H1 (cell line): ENCODE results near the gene SNX20. TPM values are rescaled to one million over a fixed set of nuclear protein-coding genes. Genes with fewer than 3 reads are reported as not detected.

ENCODE experiments used
- CTCF ChIA-PET: fragments of 300-600 bp; sonication (Branson Sonifier 250); formaldehyde crosslinking; loops from one replicate; lab custom pipeline; 2021; ENCODE audit not compliant: partially characterized antibody; lab: Charles Lee
- POLR2A ChIA-PET: fragments of 300-600 bp; sonication (Branson Sonifier 250); formaldehyde crosslinking; loops from one replicate; lab custom pipeline; 2021; ENCODE audit warnings: inconsistent platforms; ENCODE audit not compliant: partially characterized antibody; lab: Charles Lee
- DNase-seq, 2 experiments: peaks; one replicate each; pipeline versions ENCODE4 v3.0.0 to v3.0.0-alpha.2; 2010 to 2022; ENCODE audit warnings: low spot score in 2 of 2, low read depth in 1 of 2, mixed read lengths in 1 of 2
- FAIRE-seq: peaks from 2 replicates; lab custom pipeline; 2011; peaks lifted over from hg19 to GRCh38; lab: Jason Lieb, UNC
- H2AFZ ChIP-seq: 2 replicates; pipeline ENCODE4 v1.8.1; 2012; ENCODE audit warnings: low read length, inconsistent platforms
- H2AK5ac ChIP-seq: 2 replicates; pipeline ENCODE4 v1.6.1; 2013; ENCODE audit warnings: low read depth, low read length
- H2BK120ac ChIP-seq: replicated peaks from 2 replicates; pipeline ENCODE3; 2013; ENCODE audit warnings: low read depth, low read length, inconsistent platforms
- H2BK12ac ChIP-seq: 2 replicates; pipeline ENCODE4 v1.6.1; 2013; ENCODE audit warnings: low read depth, low read length
- H2BK15ac ChIP-seq: 2 replicates; pipeline ENCODE4 v1.6.1; 2013; ENCODE audit warnings: low read length
- H2BK20ac ChIP-seq: 2 replicates; pipeline ENCODE4 v1.6.1; 2013; ENCODE audit warnings: low read length
- H2BK5ac ChIP-seq: 2 replicates; pipeline ENCODE4 v1.6.1; 2013; ENCODE audit warnings: low read depth, low read length
- H3K14ac ChIP-seq: 2 replicates; pipeline ENCODE4 v1.6.1; 2013; ENCODE audit warnings: inconsistent platforms; ENCODE audit not compliant: insufficient read length
- H3K18ac ChIP-seq: 2 replicates; pipeline ENCODE4 v1.6.1; 2013; ENCODE audit warnings: low read length; ENCODE audit errors: extremely low read depth
- H3K23ac ChIP-seq: 2 replicates; pipeline ENCODE4 v1.6.1; 2013; ENCODE audit warnings: inconsistent platforms; ENCODE audit not compliant: insufficient read length
- H3K23me2 ChIP-seq: 2 replicates; pipeline ENCODE4 v1.6.1; 2013; ENCODE audit warnings: low read depth, low read length
- H3K27ac ChIP-seq: 2 replicates; pipeline ENCODE4 v1.6.1; 2011; ENCODE audit warnings: low read depth, low read length, inconsistent platforms
- H3K27me3 ChIP-seq, 4 experiments: replicated peaks in 1 of 4; 1 replicate in 1 of 4; 2 replicates in 3 of 4; pipeline versions ENCODE4 v1.6.1 to v1.8.1; 2011 to 2013; ENCODE audit warnings: low read length in 3 of 4, mild to moderate bottlenecking in 3 of 4, inconsistent platforms in 2 of 4, mixed read lengths in 2 of 4, moderate library complexity in 1 of 4; ENCODE audit not compliant: control insufficient read depth in 3 of 4, insufficient read depth in 3 of 4; ENCODE audit errors: extremely low read depth in 1 of 4
- H3K36me3 ChIP-seq, 4 experiments: 2 replicates each; pipeline versions ENCODE4 v1.6.1 to v1.8.1; 2011 to 2013; ENCODE audit warnings: mild to moderate bottlenecking in 4 of 4, low read length in 3 of 4, moderate library complexity in 2 of 4, control low read depth in 1 of 4, inconsistent platforms in 1 of 4; ENCODE audit not compliant: insufficient read depth in 4 of 4, control insufficient read depth in 2 of 4
- H3K4ac ChIP-seq: replicated peaks from 2 replicates; pipeline ENCODE3; 2013; ENCODE audit warnings: low read length, low read depth, mixed read lengths, inconsistent platforms; ENCODE audit not compliant: insufficient read length
- H3K4me1 ChIP-seq, 4 experiments: replicated peaks in 1 of 4; 1 replicate in 1 of 4; 2 replicates in 3 of 4; pipeline versions ENCODE4 v1.6.1 to v1.8.1; 2011 to 2013; ENCODE audit warnings: low read length in 3 of 4, inconsistent platforms in 2 of 4, mixed read lengths in 1 of 4; ENCODE audit not compliant: insufficient read depth in 4 of 4, control insufficient read depth in 3 of 4
- H3K4me2 ChIP-seq, 2 experiments: 2 replicates each; pipeline versions ENCODE4 v1.6.1 to v1.8.1; 2011 to 2013; ENCODE audit warnings: low read depth in 2 of 2, low read length in 2 of 2, control low read depth in 1 of 2, inconsistent platforms in 1 of 2, mild to moderate bottlenecking in 1 of 2; ENCODE audit not compliant: insufficient read depth in 1 of 2
- H3K4me3 ChIP-seq, 4 experiments: fragments of 200-600, 300-600 bp in 1 of 4; sonication (generic), shearing (Covaris generic), sonication (Bioruptor Twin) in 1 of 4; 2 replicates each; pipeline versions ENCODE4 v1.5.1 to v1.8.1; 2011 to 2016; ENCODE audit warnings: low read length in 4 of 4, low read depth in 3 of 4, control low read depth in 2 of 4, inconsistent platforms in 2 of 4, mild to moderate bottlenecking in 2 of 4, mixed read lengths in 1 of 4, moderate library complexity in 1 of 4; ENCODE audit not compliant: insufficient read depth in 2 of 4; ENCODE audit errors: extremely low read depth in 1 of 4
- H3K56ac ChIP-seq: replicated peaks from 2 replicates; pipeline ENCODE3; 2013; ENCODE audit warnings: low read depth, mild to moderate bottlenecking, mixed read lengths, low read length, inconsistent platforms; ENCODE audit not compliant: insufficient read length
- H3K79me1 ChIP-seq: 2 replicates; pipeline ENCODE4 v1.6.1; 2013; ENCODE audit warnings: low read depth, low read length, control low read depth
- H3K79me2 ChIP-seq, 2 experiments: 2 replicates each; pipeline versions ENCODE4 v1.6.1 to v1.8.1; 2012 to 2013; ENCODE audit warnings: low read length in 2 of 2, mild to moderate bottlenecking in 2 of 2, inconsistent platforms in 1 of 2; ENCODE audit not compliant: insufficient read depth in 2 of 2, control insufficient read depth in 1 of 2
- H3K9ac ChIP-seq, 4 experiments: replicated peaks in 1 of 4; 1 replicate in 1 of 4; 2 replicates in 3 of 4; pipeline versions ENCODE4 v1.6.1 to v1.8.1; 2011 to 2013; ENCODE audit warnings: low read depth in 3 of 4, low read length in 3 of 4, control low read depth in 2 of 4, mild to moderate bottlenecking in 2 of 4, moderate library complexity in 2 of 4, inconsistent platforms in 1 of 4; ENCODE audit errors: extremely low read depth in 1 of 4
- H3K9me3 ChIP-seq, 2 experiments: 2 replicates each; pipeline versions ENCODE4 v1.6.1 to v1.8.1; 2012 to 2013; ENCODE audit warnings: mild to moderate bottlenecking in 2 of 2, moderate library complexity in 2 of 2, control low read depth in 1 of 2, inconsistent platforms in 1 of 2, low read depth in 1 of 2, low read length in 1 of 2, mixed read lengths in 1 of 2; ENCODE audit not compliant: insufficient read depth in 2 of 2
- H4K20me1 ChIP-seq, 2 experiments: replicated peaks in 1 of 2; 2 replicates each; pipeline versions ENCODE3 to v1.8.1; 2011 to 2013; ENCODE audit warnings: inconsistent platforms in 2 of 2, low read length in 2 of 2, mild to moderate bottlenecking in 1 of 2; ENCODE audit not compliant: insufficient read depth in 2 of 2, control insufficient read depth in 1 of 2
- H4K5ac ChIP-seq: 2 replicates; pipeline ENCODE4 v1.6.1; 2013; ENCODE audit warnings: low read length, low read depth, mixed read lengths, inconsistent platforms; ENCODE audit not compliant: insufficient read length
- H4K8ac ChIP-seq: 2 replicates; pipeline ENCODE4 v1.8.0; 2013; ENCODE audit warnings: mild to moderate bottlenecking, moderate library complexity, low read length, inconsistent platforms; ENCODE audit not compliant: insufficient read depth; ENCODE audit errors: extremely low read depth
- H4K91ac ChIP-seq: replicated peaks from 2 replicates; pipeline ENCODE3; 2013; ENCODE audit warnings: low read length, mixed read lengths, inconsistent platforms; ENCODE audit not compliant: insufficient read length
- RBBP5 ChIP-seq: IDR thresholded peaks from 2 replicates; pipeline ENCODE4 v1.7.1; 2012; ENCODE audit warnings: low read depth, mild to moderate bottlenecking, inconsistent platforms, low read length, moderate library complexity, borderline replicate concordance
- SRF ChIP-seq: IDR thresholded peaks from 2 replicates; pipeline ENCODE4 v1.6.1; 2011; ENCODE audit warnings: mild to moderate bottlenecking, low read depth, low read length, moderate library complexity
- WGBS, 2 experiments: shearing (Covaris generic) in 1 of 2; methylation state at CpG; one replicate each; pipeline versions ENCODE4 v1.1.6 to v1.1.7; 2013 to 2015; ENCODE audit warnings: low lambda C conversion rate in 2 of 2, mixed read lengths in 2 of 2, inconsistent platforms in 1 of 2, low coverage in 1 of 2, missing lambda C conversion rate in 1 of 2; ENCODE audit not compliant: insufficient replicate concordance in 2 of 2, insufficient coverage in 1 of 2, insufficient read length in 1 of 2; ENCODE audit errors: extremely low coverage in 1 of 2, missing lambda C conversion rate in 1 of 2; 5-methylcytosine and 5-hydroxymethylcytosine counted together
- polyA plus RNA-seq, 7 experiments: library from polyadenylated mRNA; depleted of rRNA in 3 of 7; stranded (reverse) in 5 of 7; unstranded in 2 of 7; fragments of >200 nt in 5 of 7; fragments of 200-250 nt in 2 of 7; gene quantifications; 1 replicate in 5 of 7; 2 replicates in 1 of 7; 4 replicates in 1 of 7; pipeline versions ENCODE4 v1.2.1 to v1.2.3, GENCODE V29; 2011 to 2013; ENCODE audit warnings: missing spikeins in 2 of 7, mixed read lengths in 2 of 7
- total RNA-seq: library from RNA; stranded (reverse); fragmentation: NEBNext Ultra II Directional; extraction: Animal tissue kit (Norgen Biotek cat#: 25700); gene quantifications from 2 replicates; pipeline ENCODE4 v1.2.1, GENCODE V29; 2021
- TF ChIP-seq, protein P1 (sequence below): IDR thresholded peaks from 2 replicates; pipeline ENCODE4 v1.6.1; 2012; ENCODE audit warnings: low read length, inconsistent platforms

The SNX20 gene
- total and polyA plus RNA-seq, 2 of the 8 experiments (the other 6 are each of a cell fraction or from before 2014, with no cell fraction given) = not detected

DNA sequence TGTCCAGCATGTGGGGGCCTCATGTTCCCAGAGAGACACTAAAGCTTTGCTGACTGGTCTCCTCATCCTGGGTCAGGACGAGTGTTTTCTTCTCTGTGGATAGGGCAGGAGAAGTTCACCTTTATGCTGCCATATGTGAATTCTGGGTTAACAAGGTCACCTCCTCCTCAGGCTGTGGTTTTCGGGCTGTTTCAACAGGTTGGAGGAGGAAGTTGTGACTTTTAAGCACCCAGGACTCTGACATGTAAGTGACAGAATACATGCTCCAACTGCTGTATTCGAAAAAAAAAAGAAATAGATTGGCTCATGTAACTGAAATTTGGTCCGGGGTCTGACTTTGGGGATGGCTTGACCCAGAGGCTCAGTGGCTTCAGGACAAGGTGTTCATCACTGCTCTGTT, 54.2 kb downstream of the SNX20 start:
- H4K91ac ChIP-seq = no peak overlapping the region
- no peak overlapping the region for H3K56ac ChIP-seq
- H2BK5ac ChIP-seq = no peak overlapping the region
- H3K9ac ChIP-seq = no peak overlapping the region
- no peak overlapping the region for H3K14ac ChIP-seq
- H3K27ac ChIP-seq = no peak overlapping the region
- no peaks in the 10 kb centered on the region for H3K79me1 ChIP-seq
- no peak overlapping the region for H3K4me2 ChIP-seq
- no peak overlapping the region for H3K23ac ChIP-seq
- no peak overlapping the region for H2BK15ac ChIP-seq
- no peak for DNase-seq
- no peak overlapping the region for H2AFZ ChIP-seq
- POLR2A ChIA-PET = interaction anchor here (1.0 kb wide), 1 partner anchor 9 kb away, joined by 3 read pairs; no protein-coding TSS in a partner anchor
- no peaks in the 10 kb centered on the region for H3K9me3 ChIP-seq
- H3K4ac ChIP-seq = no peak overlapping the region
- H3K27me3 ChIP-seq = no peaks in the 10 kb centered on the region
- no peak overlapping the region for H4K5ac ChIP-seq
- no peaks in the 10 kb centered on the region for H3K36me3 ChIP-seq
- H2BK20ac ChIP-seq = no peak overlapping the region
- no peaks in the 10 kb centered on the region for H3K79me2 ChIP-seq
- H2BK120ac ChIP-seq = no peak overlapping the region
- no peaks in the 10 kb centered on the region for H3K4me1 ChIP-seq
- no peak overlapping the region for H3K4me3 ChIP-seq
- TF ChIP-seq RBBP5 (no peak), SRF (no peak)
- TF ChIP-seq, protein P1, sequence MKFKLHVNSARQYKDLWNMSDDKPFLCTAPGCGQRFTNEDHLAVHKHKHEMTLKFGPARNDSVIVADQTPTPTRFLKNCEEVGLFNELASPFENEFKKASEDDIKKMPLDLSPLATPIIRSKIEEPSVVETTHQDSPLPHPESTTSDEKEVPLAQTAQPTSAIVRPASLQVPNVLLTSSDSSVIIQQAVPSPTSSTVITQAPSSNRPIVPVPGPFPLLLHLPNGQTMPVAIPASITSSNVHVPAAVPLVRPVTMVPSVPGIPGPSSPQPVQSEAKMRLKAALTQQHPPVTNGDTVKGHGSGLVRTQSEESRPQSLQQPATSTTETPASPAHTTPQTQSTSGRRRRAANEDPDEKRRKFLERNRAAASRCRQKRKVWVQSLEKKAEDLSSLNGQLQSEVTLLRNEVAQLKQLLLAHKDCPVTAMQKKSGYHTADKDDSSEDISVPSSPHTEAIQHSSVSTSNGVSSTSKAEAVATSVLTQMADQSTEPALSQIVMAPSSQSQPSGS = no peak
- no peaks in the 10 kb centered on the region for H3K23me2 ChIP-seq
- H3K18ac ChIP-seq = no peak overlapping the region
- 63% methylated on average over 4 of the region's 4 CpGs; no CpG with 5 or more reads in 1 of the 2 experiments for WGBS, 2 experiments
- CTCF ChIA-PET = interaction anchor here (0.6 to 4.7 kb wide), 17 partner anchors 8 to 1322 kb away, joined by 3 to 30 read pairs (median 7); no protein-coding TSS in a partner anchor
- no peak overlapping the region for H2BK12ac ChIP-seq
- no peak overlapping the region for H2AK5ac ChIP-seq
- no peaks in the 10 kb centered on the region for H4K20me1 ChIP-seq
- no peak overlapping the region for H4K8ac ChIP-seq
- no peak for FAIRE-seq
